Chondrocyte (in vitro differentiated cells): ENCODE measurements around the gene LTB4R. TPM values are rescaled to one million over a fixed set of nuclear protein-coding genes. Genes with fewer than 3 reads are reported as not detected.
"Not testable (repeated sequence)": the region's sequence is repeated elsewhere in the genome, so short reads cannot be mapped to it uniquely, and the experiment has no call there.

Experiments
- DNase-seq: peaks from one replicate; pipeline ENCODE4 v3.0.0; 2021; ENCODE audit warnings: mixed read lengths, low spot score
- H3K27ac Mint-ChIP-seq: one replicate; pipeline ENCODE4 v1.8.0; 2021; ENCODE audit warnings: mild to moderate bottlenecking, moderate library complexity, mixed read lengths; ENCODE audit not compliant: unreplicated experiment
- H3K27me3 Mint-ChIP-seq: 2 replicates; pipeline ENCODE4 v1.8.0; 2021; ENCODE audit warnings: low read depth, mixed read lengths
- H3K36me3 Mint-ChIP-seq: 2 replicates; pipeline ENCODE4 v1.8.0; 2021; ENCODE audit warnings: low read depth, mixed read lengths
- H3K4me1 Mint-ChIP-seq: 2 replicates; pipeline ENCODE4 v1.8.0; 2021; ENCODE audit warnings: low read depth, mild to moderate bottlenecking, mixed read lengths
- H3K4me3 Mint-ChIP-seq: one replicate; pipeline ENCODE4 v1.8.0; 2021; ENCODE audit warnings: mild to moderate bottlenecking, moderate library complexity, mixed read lengths; ENCODE audit not compliant: unreplicated experiment
- H3K9me3 Mint-ChIP-seq: 2 replicates; pipeline ENCODE4 v1.8.0; 2021; ENCODE audit warnings: low read depth, mixed read lengths
- CTCF ChIP-seq: fragments of 200-600 bp; sonication (generic); IDR thresholded peaks from 2 replicates; pipeline ENCODE4 v1.5.0; 2021; ENCODE audit warnings: antibody characterized with exemption, mild to moderate bottlenecking, moderate library complexity
- total RNA-seq: library from RNA; stranded (reverse); gene quantifications from 3 replicates; pipeline ENCODE4 v1.2.1, GENCODE V29; 2021

LTB4R gene
- total RNA-seq, 1 donor from 2014 or later: 7.3 TPM

- not testable (repeated sequence) for H3K4me1 Mint-ChIP-seq, H3K27me3 Mint-ChIP-seq
These were observed 16.6 kb downstream of the LTB4R start for GRCh38 chr14:24327914-24328313.

GRCh38 chr14:24329073-24329663, 17.9 kb downstream of the LTB4R start:
- peaks cover 17% of the 10 kb centered on the region for H3K4me1 Mint-ChIP-seq
- H3K27ac Mint-ChIP-seq: no peak overlapping the region
- no peak overlapping the region for H3K4me3 Mint-ChIP-seq
- no peaks in the 10 kb centered on the region for H3K9me3 Mint-ChIP-seq
- no peak for TF ChIP-seq CTCF
- DNase-seq: no peak
- peaks cover 3% of the 10 kb centered on the region for H3K27me3 Mint-ChIP-seq
- H3K36me3 Mint-ChIP-seq: no peaks in the 10 kb centered on the region

More at GRCh38 chr14:24327914-24328313, 16.6 kb downstream of the LTB4R start:
- H3K9me3 Mint-ChIP-seq, H3K4me3 Mint-ChIP-seq, H3K36me3 Mint-ChIP-seq, DNase-seq, H3K27ac Mint-ChIP-seq: not testable (repeated sequence)
- peak; percentile 80 for TF ChIP-seq CTCF

GRCh38 chr14:24329736-24330135, 18.4 kb downstream of the LTB4R start:
- DNase-seq: no peak
- no peaks in the 10 kb centered on the region for H3K36me3 Mint-ChIP-seq
- H3K4me3 Mint-ChIP-seq: no peak overlapping the region
- TF ChIP-seq CTCF: no peak
- H3K27ac Mint-ChIP-seq: no peak overlapping the region
- peaks cover 3% of the 10 kb centered on the region for H3K27me3 Mint-ChIP-seq
- H3K4me1 Mint-ChIP-seq: peaks cover 19% of the 10 kb centered on the region
- H3K9me3 Mint-ChIP-seq: no peaks in the 10 kb centered on the region

- DNase-seq: no peak
- H3K4me3 Mint-ChIP-seq: no peak overlapping the region
- no peaks in the 10 kb centered on the region for H3K9me3 Mint-ChIP-seq
- peaks cover 31% of the 10 kb centered on the region for H3K4me1 Mint-ChIP-seq
- no peak for TF ChIP-seq CTCF
- H3K36me3 Mint-ChIP-seq: no peaks in the 10 kb centered on the region
- no peak overlapping the region for H3K27ac Mint-ChIP-seq
- peaks cover 5% of the 10 kb centered on the region for H3K27me3 Mint-ChIP-seq
These were observed 19.8 kb downstream of the LTB4R start for GRCh38 chr14:24330973-24331674.

GRCh38 chr14:24331731-24332267, 20.5 kb downstream of the LTB4R start:
- Mint-ChIP-seq H3K9me3 (no peaks in the 10 kb centered on the region), H3K4me1 (peaks cover 33% of the 10 kb centered on the region), H3K4me3 (no peak overlapping the region), H3K36me3 (no peaks in the 10 kb centered on the region), H3K27me3 (peaks cover 5% of the 10 kb centered on the region), H3K27ac (no peak overlapping the region)
- DNase-seq: no peak
- no peak for TF ChIP-seq CTCF
